ENCODE data around the gene ZNF239. TPM values are rescaled to one million over a fixed set of nuclear protein-coding genes. Genes with fewer than 3 reads are reported as not detected.
A peak's percentile ranks its signal among the peaks of the same experiment; 100 is the strongest.

Gene ZNF239
- total and polyA plus RNA-seq, 2 of the 8 experiments (the other 6 are each of a cell fraction or from before 2014, with no cell fraction given), result 2.4 to 11.4 TPM

GRCh38 chr10:43574001-43574892 lies at the start of gene ZNF239 (continued):
- TF ChIP-seq CEBPB (IDR thresholded peaks at IDR 0.05; ENCODE audit: low read depth, low read length) (no peak), RBBP5 (IDR thresholded peaks at IDR 0.05; ENCODE audit: borderline replicate concordance, low read depth, low read length) (no peak), TAF1 (IDR thresholded peaks at IDR 0.05; ENCODE audit: low read depth, low read length) (0 out of 2 replicates have a peak, but pooled peaks have one; percentile 34), KDM1A (IDR thresholded peaks at IDR 0.05; ENCODE audit: borderline replicate concordance, low read length) (no peak), GTF2F1 (IDR thresholded peaks at IDR 0.05; ENCODE audit: borderline replicate concordance, low read depth, low read length) (no peak), CTBP2 (IDR thresholded peaks at IDR 0.05; ENCODE audit: borderline replicate concordance, insufficient read depth, insufficient read length, low read length) (no peak), NRF1 (IDR thresholded peaks at IDR 0.05; ENCODE audit: low read depth, low read length) (no peak), EGR1 (IDR thresholded peaks at IDR 0.05; ENCODE audit: borderline replicate concordance, low read depth, low read length) (no peak), SAP30 (IDR thresholded peaks at IDR 0.05; ENCODE audit: insufficient read depth, insufficient replicate concordance, low read length) (no peak), POLR2AphosphoS5 (IDR thresholded peaks at IDR 0.05; ENCODE audit: low read depth, low read length) (no peak), SP2 (IDR thresholded peaks at IDR 0.05; ENCODE audit: low read length) (no peak), TBP (IDR thresholded peaks at IDR 0.05; ENCODE audit: low read depth, low read length) (no peak; the same call in 1 of the 2 replicates), FOSL1 (IDR thresholded peaks at IDR 0.05; ENCODE audit: insufficient read depth, low read depth, low read length) (no peak), USF2 (IDR thresholded peaks at IDR 0.05; ENCODE audit: low read length) (no peak)
